Sigmoid colon (tissue), 4 donors: Measurements from ENCODE around the gene FOXD1.

Experiments
- CTCF ChIP-seq, 4 experiments: fragments of 450-650 bp in 3 of 4; fragments of 200-600 bp in 1 of 4; IDR thresholded peaks; one replicate each; pipeline ENCODE4 v1.5.1; 2016 to 2019; ENCODE audit warnings: antibody characterized with exemption in 4 of 4, mild to moderate bottlenecking in 3 of 4, moderate library complexity in 2 of 4
- EP300 ChIP-seq, 4 donors: sonication (generic); formaldehyde crosslinking; IDR thresholded peaks; one replicate each; pipeline ENCODE4 v1.6.1; 2017; ENCODE audit warnings: antibody characterized with exemption in 4 of 4
- POLR2A ChIP-seq, 2 donors: fragments of 450-650 bp; IDR thresholded peaks; one replicate each; pipeline ENCODE4 v1.6.1; 2016; ENCODE audit warnings: antibody characterized with exemption in 2 of 2, mild to moderate bottlenecking in 2 of 2, moderate library complexity in 2 of 2
- POLR2AphosphoS5 ChIP-seq, 4 donors: sonication (generic); formaldehyde crosslinking; IDR thresholded peaks; one replicate each; pipeline ENCODE4 v1.6.1; 2017; ENCODE audit warnings: antibody characterized with exemption in 4 of 4

- TF ChIP-seq CTCF (IDR thresholded peaks at IDR 0.05), result no peak
- no peak for TF ChIP-seq POLR2A (IDR thresholded peaks at IDR 0.05)
- no peak for TF ChIP-seq EP300 (IDR thresholded peaks at IDR 0.05)
- no peak for TF ChIP-seq POLR2AphosphoS5 (IDR thresholded peaks at IDR 0.05)
Measured at GRCh38 chr5:73433272-73433981, 15.2 kb downstream of the FOXD1 start.
